GDM1 (cell line): ENCODE results near the gene COQ8B.
A peak's percentile ranks its signal among the peaks of the same experiment; 100 is the strongest.
"Not testable (repeated sequence)": the region's sequence is repeated elsewhere in the genome, so short reads cannot be mapped to it uniquely, and the experiment has no call there.

Experiments
- DNase-seq: peaks from one replicate; lab custom pipeline; 2025; lab: John Stamatoyannopoulos, UW

Gene COQ8B

DNA sequence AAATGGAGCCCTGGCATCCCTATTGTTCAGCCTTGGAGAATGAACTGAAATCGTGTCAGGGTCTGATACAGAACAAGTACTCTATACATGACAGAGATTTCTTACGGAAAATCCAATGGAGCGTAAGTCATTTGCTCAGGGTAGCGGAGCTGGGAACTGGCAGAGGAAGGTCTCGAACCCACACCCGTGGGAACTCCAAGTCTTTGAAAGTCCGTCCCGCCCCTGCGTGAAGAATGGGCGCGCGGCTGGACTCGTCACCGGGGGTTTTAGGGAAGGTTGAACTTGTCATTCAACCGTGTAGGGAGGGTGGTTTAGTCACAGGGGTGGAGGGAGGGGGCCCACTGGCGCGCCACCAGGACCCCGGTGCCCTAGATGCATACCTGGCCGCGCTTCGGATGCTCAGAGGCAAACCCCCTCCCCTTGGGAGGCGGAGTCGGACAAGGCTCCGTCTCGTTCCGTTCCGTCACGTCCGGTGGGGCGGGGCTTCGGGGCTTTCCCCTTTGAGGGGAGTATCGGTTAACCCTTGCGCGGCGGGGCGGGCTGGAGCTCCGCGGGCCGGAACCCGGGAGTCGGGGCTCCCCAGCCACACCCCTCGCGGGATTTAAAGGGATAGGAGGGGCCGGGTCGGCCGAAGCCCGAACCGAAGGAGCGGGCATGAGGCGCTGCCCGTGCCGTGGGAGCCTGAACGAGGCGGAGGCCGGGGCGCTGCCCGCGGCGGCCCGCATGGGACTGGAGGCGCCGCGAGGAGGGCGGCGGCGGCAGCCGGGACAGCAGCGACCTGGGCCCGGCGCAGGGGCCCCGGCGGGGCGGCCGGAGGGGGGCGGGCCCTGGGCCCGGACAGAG lies at the start of gene COQ8B, which contains the start of gene ITPKC:
COQ8B (minus strand) TSS at position 405 of the 843 bp plus-strand sequence. CDS start 2,254 bp downstream, outside the sequence.
ITPKC (plus strand) TSS at position 631 of the 843 bp plus-strand sequence; CDS start at position 655, 24 bp downstream.
- peak; percentile 92 for DNase-seq

DNA sequence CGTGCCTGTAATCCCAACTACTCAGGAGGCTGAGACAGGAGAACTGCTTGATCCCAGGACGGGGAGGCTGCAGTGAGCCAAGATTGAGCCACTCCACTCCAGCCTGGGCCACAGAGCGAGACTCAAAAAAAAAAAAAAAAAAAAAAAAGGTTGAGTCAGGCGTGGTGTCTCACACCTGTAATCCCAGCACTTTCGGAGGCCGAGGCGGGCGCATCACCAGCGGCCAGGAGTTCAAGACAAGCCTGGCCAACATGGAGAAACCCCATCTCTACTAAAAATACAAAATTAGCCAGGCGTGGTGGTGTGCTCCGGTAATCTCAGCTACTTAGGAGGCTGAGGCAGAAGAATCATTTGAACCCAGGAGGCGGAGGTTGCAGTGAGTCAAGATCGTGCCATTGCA lies 49.7 kb upstream of the COQ8B start:
- DNase-seq: not testable (repeated sequence)

DNA sequence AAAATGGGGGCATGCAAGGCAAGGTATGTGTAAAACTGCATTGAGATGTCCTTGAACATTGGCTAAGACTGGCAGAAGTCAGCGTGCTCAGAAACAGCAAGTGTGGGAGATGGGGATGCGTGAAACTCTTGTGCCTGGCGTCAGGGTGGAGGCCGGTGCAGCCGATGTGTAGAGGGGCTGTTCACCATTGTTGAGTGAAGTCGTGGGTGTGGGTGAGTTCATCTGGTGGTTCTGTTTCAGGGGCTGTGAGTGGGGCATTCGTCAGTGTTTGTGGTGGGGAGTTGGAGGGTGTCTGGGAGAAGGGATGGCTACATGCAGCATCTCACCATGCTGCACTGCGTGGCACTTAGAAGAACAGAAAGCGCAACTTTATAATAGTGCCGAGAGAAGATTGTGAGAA lies 47.3 kb upstream of the COQ8B start:
- DNase-seq: no peak

DNA sequence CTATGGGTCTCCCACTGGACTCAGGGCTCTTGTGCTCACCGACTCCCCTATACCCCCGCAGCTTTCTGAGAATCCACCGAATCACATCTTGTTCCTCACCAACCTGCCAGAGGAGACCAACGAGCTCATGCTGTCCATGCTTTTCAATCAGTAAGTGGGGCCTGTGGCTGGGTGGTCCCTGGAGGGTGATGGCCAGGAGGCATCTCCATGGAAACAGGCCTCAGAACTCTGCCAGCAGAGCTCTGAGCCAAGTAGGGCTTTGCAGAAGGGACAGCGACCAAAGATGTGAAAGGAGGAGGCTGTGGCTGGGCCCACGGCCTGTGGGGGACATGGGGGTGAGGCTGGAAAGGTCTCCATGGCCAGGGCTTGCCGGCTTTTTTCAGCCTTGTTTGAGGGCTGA lies 46.8 kb upstream of the COQ8B start:
- no peak for DNase-seq

DNA sequence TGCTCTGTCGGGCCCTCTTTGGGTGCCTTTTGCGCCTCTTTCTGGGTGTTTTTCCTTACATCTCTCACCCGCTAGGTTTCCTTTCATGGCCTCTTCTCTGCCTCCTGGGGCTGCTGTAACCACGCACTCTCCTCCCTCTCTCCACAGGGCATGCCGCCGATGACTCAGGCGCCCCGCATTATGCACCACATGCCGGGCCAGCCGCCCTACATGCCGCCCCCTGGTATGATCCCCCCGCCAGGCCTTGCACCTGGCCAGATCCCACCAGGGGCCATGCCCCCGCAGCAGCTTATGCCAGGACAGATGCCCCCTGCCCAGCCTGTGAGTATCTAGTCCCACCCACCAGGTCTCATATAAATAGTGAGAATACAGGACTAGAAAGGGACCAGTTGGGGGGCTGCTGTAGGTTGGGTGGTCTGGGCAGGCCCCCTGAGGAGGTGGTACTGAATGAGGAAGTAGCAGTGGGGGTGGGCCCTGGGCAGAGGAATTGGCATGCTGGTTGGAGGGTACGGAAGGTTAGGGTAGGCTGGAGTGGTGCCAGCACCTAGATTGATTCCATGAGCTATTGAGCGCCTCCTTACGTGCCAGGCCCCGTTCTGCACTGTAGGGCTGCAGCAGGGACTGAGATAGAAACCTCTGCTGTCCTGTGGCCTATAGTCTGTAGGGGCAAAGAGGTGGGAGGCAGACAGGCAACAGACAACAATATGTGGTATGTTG lies 46.2 kb upstream of the COQ8B start:
- no peak for DNase-seq

DNA sequence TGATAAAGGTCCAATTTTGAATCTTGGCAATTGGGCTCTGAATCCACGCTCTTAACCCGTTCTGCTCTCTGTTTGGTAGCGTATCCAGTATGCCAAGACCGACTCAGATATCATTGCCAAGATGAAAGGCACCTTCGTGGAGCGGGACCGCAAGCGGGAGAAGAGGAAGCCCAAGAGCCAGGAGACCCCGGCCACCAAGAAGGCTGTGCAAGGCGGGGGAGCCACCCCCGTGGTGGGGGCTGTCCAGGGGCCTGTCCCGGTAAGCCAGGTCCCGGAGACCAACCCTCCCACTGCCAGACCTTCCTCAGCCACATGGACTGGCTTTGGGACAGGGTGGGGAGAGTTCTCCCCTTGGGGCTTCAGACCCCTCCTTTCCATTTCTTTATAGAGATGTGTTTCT lies 42.7 kb upstream of the COQ8B start:
- no peak for DNase-seq

GRCh38 chr19:40758491-40758890 lies 41.8 kb upstream of the COQ8B start:
- DNase-seq: no peak

- DNase-seq: no peak
Observed at GRCh38 chr19:40756502-40757110, 39.9 kb upstream of the COQ8B start.

DNA sequence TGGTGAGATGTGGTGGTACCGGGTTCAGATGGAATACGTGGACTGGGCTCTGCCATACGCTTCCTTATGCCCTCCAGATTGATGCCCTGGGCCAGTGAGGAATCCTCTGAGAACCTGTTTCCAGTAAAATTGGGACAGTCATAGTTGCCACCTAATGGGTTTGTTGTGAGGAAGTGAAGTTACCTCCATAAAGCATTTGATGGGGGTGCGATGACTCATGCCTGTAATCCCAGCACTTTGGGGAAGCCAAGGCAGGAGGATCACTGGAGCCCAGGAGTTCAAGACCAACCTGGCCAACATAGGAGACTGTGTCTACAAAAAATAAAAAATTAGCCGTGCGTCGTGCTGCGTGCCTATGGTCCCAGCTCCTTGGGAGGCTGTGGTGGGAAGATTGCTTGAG lies 39.1 kb upstream of the COQ8B start:
- DNase-seq: no peak

- no peak for DNase-seq
Observed at GRCh38 chr19:40755248-40755624, 38.5 kb upstream of the COQ8B start.

- no peak for DNase-seq
Observed at GRCh38 chr19:40754611-40755247, 38.0 kb upstream of the COQ8B start.

- no peak for DNase-seq
Observed at GRCh38 chr19:40752257-40752781, 35.6 kb upstream of the COQ8B start.

DNA sequence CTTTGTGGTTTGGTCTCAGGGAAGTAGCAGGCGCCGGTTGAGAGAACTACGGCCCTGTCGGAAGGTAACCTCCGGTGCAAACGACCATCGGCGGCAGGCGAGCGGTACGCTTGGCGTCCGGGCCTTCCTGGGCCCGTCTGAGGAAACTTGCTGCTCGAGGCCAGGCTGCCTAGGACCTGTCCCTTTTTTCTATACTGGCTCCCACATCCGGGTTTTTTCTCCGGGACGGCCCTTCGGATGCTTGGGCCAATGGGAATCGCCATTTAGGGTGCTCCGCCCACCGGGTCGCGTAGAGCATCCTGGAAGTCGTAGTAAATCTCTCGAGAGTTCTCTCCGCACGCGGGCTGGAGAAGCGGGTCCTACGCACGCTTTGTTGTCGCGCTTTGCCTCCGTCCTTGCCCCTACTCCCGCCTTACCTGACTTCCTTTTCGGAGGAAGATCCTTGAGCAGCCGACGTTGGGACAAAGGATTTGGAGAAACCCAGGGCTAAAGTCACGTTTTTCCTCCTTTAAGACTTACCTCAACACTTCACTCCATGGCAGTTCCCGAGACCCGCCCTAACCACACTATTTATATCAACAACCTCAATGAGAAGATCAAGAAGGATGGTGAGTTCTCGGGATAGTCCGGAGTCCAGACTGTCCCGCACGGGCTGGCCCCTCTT lies 34.3 kb upstream of the COQ8B start, which contains the start of gene SNRPA:
SNRPA (plus strand) TSS at position 330 of the 664 bp plus-strand sequence; CDS start at position 536, 206 bp downstream.
- peak; percentile 92 for DNase-seq

DNA sequence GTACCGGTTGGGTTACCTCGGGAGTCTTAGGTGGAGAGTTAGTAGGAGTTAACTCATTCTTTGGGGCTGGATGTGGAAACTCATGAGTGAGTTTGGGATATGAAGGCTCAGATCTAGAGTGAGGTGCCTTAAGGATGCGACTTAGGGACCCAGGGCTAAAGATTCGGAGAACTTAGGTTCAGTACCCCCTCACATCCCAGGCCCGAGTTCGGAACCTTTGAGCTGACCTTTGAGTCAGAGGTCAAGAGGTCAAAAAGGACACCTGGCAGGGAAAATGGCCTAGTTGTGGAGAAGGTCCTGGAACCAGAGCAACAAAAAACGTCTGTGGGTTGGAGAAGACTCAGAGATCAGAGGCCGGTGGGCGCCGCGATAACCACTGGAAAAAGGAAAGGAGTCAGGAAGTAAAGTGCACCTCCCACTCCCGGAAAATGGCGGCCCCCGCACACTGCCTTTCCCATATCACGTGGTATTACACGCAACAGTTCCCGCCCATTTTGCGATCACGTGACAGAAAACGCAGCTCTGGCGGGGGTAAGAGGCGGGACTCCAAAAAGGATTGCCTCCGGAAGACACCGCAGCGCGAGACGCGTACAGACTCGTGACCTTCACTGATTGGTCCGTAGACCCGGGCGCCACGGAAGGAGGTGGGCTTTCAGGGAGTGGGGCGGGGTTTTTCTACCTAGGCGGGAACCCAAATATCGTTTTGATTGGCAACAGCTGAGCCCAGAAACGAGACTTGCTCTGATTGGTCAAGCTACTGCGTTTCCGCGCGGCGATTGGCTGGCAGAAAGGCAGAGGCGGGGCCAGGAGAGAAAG lies 33.6 kb upstream of the COQ8B start, which contains the start of gene ACTMAP:
ACTMAP (minus strand) TSS at position 420 of the 816 bp plus-strand sequence. CDS start 674 bp downstream, outside the sequence.
- DNase-seq: peak; percentile 100

- DNase-seq: no peak
Observed at GRCh38 chr19:40747536-40747935, 30.9 kb upstream of the COQ8B start.

DNA sequence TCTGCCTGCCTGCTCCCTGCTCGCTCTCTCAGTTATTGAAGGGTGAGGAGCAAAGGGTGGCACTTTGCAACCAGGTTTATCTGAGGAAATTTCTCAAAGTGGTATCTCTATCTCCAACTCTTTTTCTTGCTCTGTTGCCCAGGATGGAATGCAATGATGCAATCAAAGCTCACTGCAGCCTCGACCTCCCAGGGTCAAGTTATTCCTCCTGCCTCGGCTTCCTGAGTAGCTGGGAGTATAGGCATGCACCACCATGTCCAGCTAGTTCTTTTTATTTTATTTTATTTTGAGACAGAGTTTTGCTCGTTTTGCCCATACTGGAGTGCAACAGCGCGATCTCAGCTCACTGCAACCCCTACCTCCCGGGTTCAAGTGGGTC lies 28.7 kb upstream of the COQ8B start:
- no peak for DNase-seq

- no peak for DNase-seq
Observed at GRCh38 chr19:40744554-40745401, 28.1 kb upstream of the COQ8B start.

DNA sequence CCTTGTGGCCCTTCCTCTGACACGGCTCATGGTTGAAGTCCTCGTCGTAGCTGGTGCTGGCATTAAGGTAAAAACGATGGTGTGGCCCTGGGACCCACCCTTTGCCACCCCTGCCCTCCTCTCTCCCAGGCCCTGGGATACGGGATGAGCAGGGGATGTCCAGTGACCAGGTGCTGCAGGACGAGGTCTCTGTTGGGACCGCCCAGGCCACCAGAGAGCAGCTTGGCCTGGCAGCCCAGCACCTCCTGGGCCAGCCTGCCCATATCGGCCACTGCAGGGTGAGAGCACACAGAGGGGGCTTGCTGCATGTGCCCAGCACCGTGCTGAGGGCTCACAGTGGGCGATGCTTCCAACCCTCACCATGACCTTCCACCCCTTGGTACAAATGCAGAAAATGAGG lies 27.2 kb upstream of the COQ8B start:
- no peak for DNase-seq

DNA sequence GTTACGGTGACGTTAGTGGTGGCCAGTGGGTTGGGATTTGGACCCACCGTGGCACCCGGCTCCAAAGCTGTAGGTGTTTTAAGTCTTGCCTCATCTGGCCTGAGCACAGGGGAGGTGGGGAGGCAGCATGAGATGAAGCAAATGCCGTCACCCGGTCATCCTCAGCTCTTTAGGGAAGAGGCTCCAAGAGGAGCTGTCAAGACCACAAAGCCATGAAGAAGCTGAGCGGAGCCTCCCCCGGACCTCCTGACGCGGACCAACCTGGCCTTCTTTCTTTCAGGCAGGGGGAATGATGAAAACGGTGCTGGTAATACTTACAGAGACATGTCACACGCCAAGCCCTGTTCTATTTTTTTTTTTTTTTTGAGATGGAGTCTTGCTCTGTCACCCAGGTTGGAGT lies 26.2 kb upstream of the COQ8B start:
- no peak for DNase-seq
